Gastroesophageal sphincter (tissue), 3 donors: ENCODE measurements around the gene MN1.

Experiments used
- POLR2A ChIP-seq, 2 donors: fragments of 450-650 bp; IDR thresholded peaks; one replicate each; pipeline ENCODE4 v1.6.1; 2017; ENCODE audit warnings: antibody characterized with exemption in 2 of 2, mild to moderate bottlenecking in 2 of 2, moderate library complexity in 1 of 2
- POLR2AphosphoS5 ChIP-seq: sonication (generic); formaldehyde crosslinking; IDR thresholded peaks from one replicate; pipeline ENCODE4 v1.6.1; 2017; ENCODE audit warnings: antibody characterized with exemption
- TF ChIP-seq, protein P1 (sequence below), 4 experiments: fragments of 200-600 bp in 2 of 4; fragments of 450-650 bp in 2 of 4; sonication (generic) in 1 of 4; IDR thresholded peaks; one replicate each; pipeline ENCODE4 v1.5.1; 2017 to 2019; ENCODE audit warnings: antibody characterized with exemption in 4 of 4, mild to moderate bottlenecking in 2 of 4, moderate library complexity in 2 of 4

DNA sequence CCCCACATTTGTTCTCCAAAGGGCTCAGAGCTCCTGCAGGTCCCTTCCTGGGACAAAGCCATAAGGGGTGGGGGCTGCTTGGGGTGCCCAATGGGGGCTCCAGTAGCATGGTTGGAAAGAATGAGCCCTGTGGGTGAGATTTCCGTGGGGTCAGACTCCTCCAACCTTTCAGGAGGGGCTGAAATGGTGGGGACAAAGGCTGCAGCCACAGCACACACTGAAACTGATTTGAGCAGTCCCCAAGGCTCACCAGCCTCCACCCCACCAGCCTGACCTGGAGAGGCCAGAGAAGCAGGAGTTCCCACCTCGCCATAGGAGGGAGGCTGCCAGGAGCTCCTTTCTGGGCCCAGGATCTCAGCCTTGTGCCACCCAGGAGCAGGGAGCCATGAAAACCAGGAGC, 69.2 kb downstream of the MN1 start:
- TF ChIP-seq, protein P1, sequence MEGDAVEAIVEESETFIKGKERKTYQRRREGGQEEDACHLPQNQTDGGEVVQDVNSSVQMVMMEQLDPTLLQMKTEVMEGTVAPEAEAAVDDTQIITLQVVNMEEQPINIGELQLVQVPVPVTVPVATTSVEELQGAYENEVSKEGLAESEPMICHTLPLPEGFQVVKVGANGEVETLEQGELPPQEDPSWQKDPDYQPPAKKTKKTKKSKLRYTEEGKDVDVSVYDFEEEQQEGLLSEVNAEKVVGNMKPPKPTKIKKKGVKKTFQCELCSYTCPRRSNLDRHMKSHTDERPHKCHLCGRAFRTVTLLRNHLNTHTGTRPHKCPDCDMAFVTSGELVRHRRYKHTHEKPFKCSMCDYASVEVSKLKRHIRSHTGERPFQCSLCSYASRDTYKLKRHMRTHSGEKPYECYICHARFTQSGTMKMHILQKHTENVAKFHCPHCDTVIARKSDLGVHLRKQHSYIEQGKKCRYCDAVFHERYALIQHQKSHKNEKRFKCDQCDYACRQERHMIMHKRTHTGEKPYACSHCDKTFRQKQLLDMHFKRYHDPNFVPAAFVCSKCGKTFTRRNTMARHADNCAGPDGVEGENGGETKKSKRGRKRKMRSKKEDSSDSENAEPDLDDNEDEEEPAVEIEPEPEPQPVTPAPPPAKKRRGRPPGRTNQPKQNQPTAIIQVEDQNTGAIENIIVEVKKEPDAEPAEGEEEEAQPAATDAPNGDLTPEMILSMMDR (IDR thresholded peaks at IDR 0.05), result no peak
- TF ChIP-seq POLR2AphosphoS5, result no peak
- no peak for TF ChIP-seq POLR2A (IDR thresholded peaks at IDR 0.05)
